HepG2 (cell line): Measurements from ENCODE around the gene B4GALT5. TPM values are rescaled to one million over a fixed set of nuclear protein-coding genes. Genes with fewer than 3 reads are reported as not detected.

Experiments used
- ATM ChIP-seq: fragments of 450-650 bp; IDR thresholded peaks from 2 replicates; pipeline ENCODE4 v1.7.1; 2017; ENCODE audit warnings: mild to moderate bottlenecking, borderline replicate concordance
- CHCHD3 ChIP-seq: sonication (generic); formaldehyde crosslinking; IDR thresholded peaks from 2 replicates; pipeline ENCODE4 v1.8.0; 2022; ENCODE audit warnings: mild to moderate bottlenecking, missing genetic modification reagents, moderate library complexity
- HNF4A ChIP-seq: sonication (generic); formaldehyde crosslinking; IDR thresholded peaks from 2 replicates; pipeline ENCODE4 v1.4.0; 2020; ENCODE audit warnings: missing genetic modification reagents
- MAZ ChIP-seq, 2 experiments: sonication (generic) in 1 of 2; formaldehyde crosslinking in 1 of 2; IDR thresholded peaks; 2 replicates each; pipeline versions ENCODE4 v1.5.0 to v1.6.1; 2012 to 2020; ENCODE audit warnings: low read depth in 2 of 2, mild to moderate bottlenecking in 2 of 2, borderline replicate concordance in 1 of 2, improper control_type of control experiment in 1 of 2, low read length in 1 of 2, missing genetic modification reagents in 1 of 2, moderate library complexity in 1 of 2
- NFE2L2 ChIP-seq: fragments of 150-350 bp; IDR thresholded peaks from 2 replicates; pipeline ENCODE4 v1.6.1; 2014; ENCODE audit warnings: low read length
- NFIC ChIP-seq: IDR thresholded peaks from 2 replicates; pipeline ENCODE4 v1.6.1; 2012; ENCODE audit warnings: mild to moderate bottlenecking, low read length, inconsistent platforms
- RFX5 ChIP-seq: IDR thresholded peaks from 2 replicates; pipeline ENCODE4 v1.6.1; 2011; ENCODE audit warnings: low read depth, low read length, improper control_type of control experiment
- SIX1 ChIP-seq: sonication (generic); formaldehyde crosslinking; IDR thresholded peaks from 2 replicates; pipeline ENCODE4 v1.4.0; 2020; ENCODE audit warnings: missing genetic modification reagents, borderline replicate concordance
- SOX6 ChIP-seq, 2 experiments: fragments of 450-650 bp in 1 of 2; sonication (generic) in 1 of 2; formaldehyde crosslinking in 1 of 2; IDR thresholded peaks; 2 replicates each; pipeline versions ENCODE4 v1.4.0 to v1.6.1; 2017 to 2020; ENCODE audit warnings: antibody characterized with exemption in 1 of 2, mild to moderate bottlenecking in 1 of 2, missing genetic modification reagents in 1 of 2
- SRSF9 ChIP-seq: fragments of 200-400 bp; formaldehyde crosslinking; IDR thresholded peaks from 2 replicates; pipeline ENCODE4 v1.6.1; 2018; ENCODE audit warnings: borderline replicate concordance, mild to moderate bottlenecking, low read depth, low read length; ENCODE audit not compliant: insufficient read depth, poor library complexity, severe bottlenecking
- ZMYM2 ChIP-seq: sonication (generic); formaldehyde crosslinking; IDR thresholded peaks from 2 replicates; pipeline ENCODE4 v1.8.0; 2022; ENCODE audit warnings: mild to moderate bottlenecking, missing genetic modification reagents
- ZNF143 ChIP-seq: sonication (generic); formaldehyde crosslinking; IDR thresholded peaks from 2 replicates; pipeline ENCODE4 v1.4.0; 2020; ENCODE audit warnings: missing genetic modification reagents
- ZNF556 ChIP-seq: sonication (generic); formaldehyde crosslinking; IDR thresholded peaks from 2 replicates; pipeline ENCODE4 v1.4.0; 2020; ENCODE audit warnings: mild to moderate bottlenecking, missing genetic modification reagents, borderline replicate concordance
- ZSCAN20 ChIP-seq: sonication (generic); formaldehyde crosslinking; IDR thresholded peaks from 2 replicates; pipeline ENCODE4 v1.4.0; 2020; ENCODE audit warnings: missing genetic modification reagents, mild to moderate bottlenecking, borderline replicate concordance
- polyA plus RNA-seq, 8 experiments: library from polyadenylated mRNA; depleted of rRNA in 3 of 8; stranded (reverse) in 7 of 8; unstranded in 1 of 8; fragments of >200 nt; fragmentation: Illumina TruSeq in 4 of 8; extraction: Trizol in 4 of 8; gene quantifications; 2 replicates each; pipeline versions ENCODE4 v1.2.1 to v1.2.3, GENCODE V29; 2011 to 2016; ENCODE audit warnings: low read depth in 4 of 8, missing spikeins in 1 of 8, mixed read lengths in 1 of 8; ENCODE audit not compliant: insufficient read depth in 1 of 8
- total RNA-seq, 5 experiments: library from RNA; depleted of rRNA; stranded (reverse); fragments of >200 nt; fragmentation: Illumina TruSeq; extraction: Trizol; gene quantifications; 2 replicates each; pipeline ENCODE4 v1.2.3, GENCODE V29; 2016; ENCODE audit warnings: low read depth in 1 of 5
- TF ChIP-seq, protein P1 (sequence below), 2 experiments: sonication (generic) in 1 of 2; formaldehyde crosslinking in 1 of 2; IDR thresholded peaks; 2 replicates each; pipeline versions ENCODE4 v1.4.0 to v1.6.1; 2016 to 2020; ENCODE audit warnings: borderline replicate concordance in 1 of 2, low read depth in 1 of 2, mild to moderate bottlenecking in 1 of 2, missing genetic modification reagents in 1 of 2
- TF ChIP-seq, protein P2 (sequence below): sonication (generic); formaldehyde crosslinking; IDR thresholded peaks from 2 replicates; pipeline ENCODE4 v1.5.0; 2020; ENCODE audit warnings: mild to moderate bottlenecking, missing genetic modification reagents
- TF ChIP-seq, protein P3 (sequence below): sonication (generic); formaldehyde crosslinking; IDR thresholded peaks from 2 replicates; pipeline ENCODE4 v1.4.0; 2020; ENCODE audit warnings: mild to moderate bottlenecking, missing genetic modification reagents

Gene B4GALT5
- total and polyA plus RNA-seq, 2 of the 13 experiments (the other 11 are each of a cell fraction or from before 2014, with no cell fraction given): 27.3 to 30.9 TPM

DNA sequence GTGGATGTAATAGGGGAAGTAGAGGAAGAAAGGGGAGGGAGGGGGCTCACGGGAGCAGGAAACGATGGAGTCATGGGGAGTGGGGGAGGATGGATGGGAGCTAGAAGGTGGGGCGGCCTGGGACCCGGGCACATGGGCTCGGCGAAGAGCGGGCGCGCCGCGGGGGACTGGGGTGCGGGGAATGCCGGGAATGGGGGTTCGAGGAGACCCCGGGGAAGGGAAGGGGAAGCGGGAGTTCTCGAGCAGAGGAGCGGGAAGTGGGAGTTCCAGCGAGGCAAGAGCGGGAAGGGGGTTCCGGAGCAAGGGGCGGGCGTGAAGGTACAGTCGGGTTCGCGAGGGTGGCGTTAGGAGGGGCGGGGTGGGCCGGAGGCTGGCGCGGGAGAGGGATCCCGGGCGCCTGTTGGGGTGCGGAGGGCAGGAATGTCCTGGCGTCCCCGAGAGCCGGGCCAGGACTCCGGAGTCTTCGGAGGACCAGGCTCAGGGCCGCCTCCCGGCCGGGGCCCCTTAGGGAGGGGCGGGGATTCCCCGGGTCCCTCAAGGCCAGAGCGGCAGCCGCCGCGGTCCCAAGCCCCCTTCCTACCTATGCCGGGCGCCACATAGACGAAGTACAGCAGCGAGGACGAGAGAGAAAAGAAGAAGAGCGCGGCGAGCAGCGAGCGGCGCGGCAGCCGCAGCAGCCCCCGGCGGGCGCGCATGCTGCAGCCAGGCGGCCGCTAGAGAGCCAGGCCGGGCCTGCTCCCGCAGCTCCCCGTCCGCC lies 504 bp downstream of the B4GALT5 start (continued):
- TF ChIP-seq ZSCAN20 (CRISPR knock-in tag) (peak; percentile 88), SIX1 (CRISPR knock-in tag) (no peak), RFX5 (no peak), HNF4A (CRISPR knock-in tag) (no peak), ATM (no peak), SOX6 (IDR thresholded peaks at IDR 0.05) (no peak), SOX6 (CRISPR knock-in tag; IDR thresholded peaks at IDR 0.05) (no peak), NFIC (no peak), ZNF556 (0 out of 2 replicates have a peak, but pooled peaks have one; percentile 35), NFE2L2 (no peak), ZNF143 (peak; percentile 46), SRSF9 (no peak), MAZ (IDR thresholded peaks at IDR 0.05; ENCODE audit: borderline replicate concordance, low read depth, low read length) (no peak), MAZ (CRISPR knock-in tag; IDR thresholded peaks at IDR 0.05; ENCODE audit: low read depth) (0 out of 2 replicates have a peak, but pooled peaks have one; percentile 20), CHCHD3 (no peak), ZMYM2 (CRISPR knock-in tag) (peak; percentile 50; the same call in 1 of the 2 replicates)
- TF ChIP-seq, protein P1, sequence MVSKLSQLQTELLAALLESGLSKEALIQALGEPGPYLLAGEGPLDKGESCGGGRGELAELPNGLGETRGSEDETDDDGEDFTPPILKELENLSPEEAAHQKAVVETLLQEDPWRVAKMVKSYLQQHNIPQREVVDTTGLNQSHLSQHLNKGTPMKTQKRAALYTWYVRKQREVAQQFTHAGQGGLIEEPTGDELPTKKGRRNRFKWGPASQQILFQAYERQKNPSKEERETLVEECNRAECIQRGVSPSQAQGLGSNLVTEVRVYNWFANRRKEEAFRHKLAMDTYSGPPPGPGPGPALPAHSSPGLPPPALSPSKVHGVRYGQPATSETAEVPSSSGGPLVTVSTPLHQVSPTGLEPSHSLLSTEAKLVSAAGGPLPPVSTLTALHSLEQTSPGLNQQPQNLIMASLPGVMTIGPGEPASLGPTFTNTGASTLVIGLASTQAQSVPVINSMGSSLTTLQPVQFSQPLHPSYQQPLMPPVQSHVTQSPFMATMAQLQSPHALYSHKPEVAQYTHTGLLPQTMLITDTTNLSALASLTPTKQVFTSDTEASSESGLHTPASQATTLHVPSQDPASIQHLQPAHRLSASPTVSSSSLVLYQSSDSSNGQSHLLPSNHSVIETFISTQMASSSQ (IDR thresholded peaks at IDR 0.05; ENCODE audit: low read depth): no peak
- TF ChIP-seq, protein P1 (CRISPR knock-in tag; IDR thresholded peaks at IDR 0.05; ENCODE audit: borderline replicate concordance): no peak
- TF ChIP-seq, protein P2, sequence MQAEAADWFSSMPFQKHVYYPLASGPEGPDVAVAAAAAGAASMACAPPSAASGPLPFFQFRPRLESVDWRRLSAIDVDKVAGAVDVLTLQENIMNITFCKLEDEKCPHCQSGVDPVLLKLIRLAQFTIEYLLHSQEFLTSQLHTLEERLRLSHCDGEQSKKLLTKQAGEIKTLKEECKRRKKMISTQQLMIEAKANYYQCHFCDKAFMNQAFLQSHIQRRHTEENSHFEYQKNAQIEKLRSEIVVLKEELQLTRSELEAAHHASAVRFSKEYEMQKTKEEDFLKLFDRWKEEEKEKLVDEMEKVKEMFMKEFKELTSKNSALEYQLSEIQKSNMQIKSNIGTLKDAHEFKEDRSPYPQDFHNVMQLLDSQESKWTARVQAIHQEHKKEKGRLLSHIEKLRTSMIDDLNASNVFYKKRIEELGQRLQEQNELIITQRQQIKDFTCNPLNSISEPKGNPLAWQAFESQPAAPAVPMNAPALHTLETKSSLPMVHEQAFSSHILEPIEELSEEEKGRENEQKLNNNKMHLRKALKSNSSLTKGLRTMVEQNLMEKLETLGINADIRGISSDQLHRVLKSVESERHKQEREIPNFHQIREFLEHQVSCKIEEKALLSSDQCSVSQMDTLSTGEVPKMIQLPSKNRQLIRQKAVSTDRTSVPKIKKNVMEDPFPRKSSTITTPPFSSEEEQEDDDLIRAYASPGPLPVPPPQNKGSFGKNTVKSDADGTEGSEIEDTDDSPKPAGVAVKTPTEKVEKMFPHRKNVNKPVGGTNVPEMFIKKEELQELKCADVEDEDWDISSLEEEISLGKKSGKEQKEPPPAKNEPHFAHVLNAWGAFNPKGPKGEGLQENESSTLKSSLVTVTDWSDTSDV (CRISPR knock-in tag): peak; percentile 79; the same call in 1 of the 2 replicates
- TF ChIP-seq, protein P3, sequence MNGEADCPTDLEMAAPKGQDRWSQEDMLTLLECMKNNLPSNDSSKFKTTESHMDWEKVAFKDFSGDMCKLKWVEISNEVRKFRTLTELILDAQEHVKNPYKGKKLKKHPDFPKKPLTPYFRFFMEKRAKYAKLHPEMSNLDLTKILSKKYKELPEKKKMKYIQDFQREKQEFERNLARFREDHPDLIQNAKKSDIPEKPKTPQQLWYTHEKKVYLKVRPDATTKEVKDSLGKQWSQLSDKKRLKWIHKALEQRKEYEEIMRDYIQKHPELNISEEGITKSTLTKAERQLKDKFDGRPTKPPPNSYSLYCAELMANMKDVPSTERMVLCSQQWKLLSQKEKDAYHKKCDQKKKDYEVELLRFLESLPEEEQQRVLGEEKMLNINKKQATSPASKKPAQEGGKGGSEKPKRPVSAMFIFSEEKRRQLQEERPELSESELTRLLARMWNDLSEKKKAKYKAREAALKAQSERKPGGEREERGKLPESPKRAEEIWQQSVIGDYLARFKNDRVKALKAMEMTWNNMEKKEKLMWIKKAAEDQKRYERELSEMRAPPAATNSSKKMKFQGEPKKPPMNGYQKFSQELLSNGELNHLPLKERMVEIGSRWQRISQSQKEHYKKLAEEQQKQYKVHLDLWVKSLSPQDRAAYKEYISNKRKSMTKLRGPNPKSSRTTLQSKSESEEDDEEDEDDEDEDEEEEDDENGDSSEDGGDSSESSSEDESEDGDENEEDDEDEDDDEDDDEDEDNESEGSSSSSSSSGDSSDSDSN (CRISPR knock-in tag): peak; percentile 83
